Erythroblast (primary cell): ENCODE data around the gene SENP5.

Experiments
- GATA1 ChIP-seq: IDR thresholded peaks from 2 replicates; pipeline ENCODE4 v1.6.1; 2011; ENCODE audit warnings: low read depth, mild to moderate bottlenecking, control low read depth, low read length, moderate library complexity
- POLR2A ChIP-seq: IDR thresholded peaks from 2 replicates; pipeline ENCODE4 v1.6.1; 2011; ENCODE audit warnings: mild to moderate bottlenecking, low read length

DNA sequence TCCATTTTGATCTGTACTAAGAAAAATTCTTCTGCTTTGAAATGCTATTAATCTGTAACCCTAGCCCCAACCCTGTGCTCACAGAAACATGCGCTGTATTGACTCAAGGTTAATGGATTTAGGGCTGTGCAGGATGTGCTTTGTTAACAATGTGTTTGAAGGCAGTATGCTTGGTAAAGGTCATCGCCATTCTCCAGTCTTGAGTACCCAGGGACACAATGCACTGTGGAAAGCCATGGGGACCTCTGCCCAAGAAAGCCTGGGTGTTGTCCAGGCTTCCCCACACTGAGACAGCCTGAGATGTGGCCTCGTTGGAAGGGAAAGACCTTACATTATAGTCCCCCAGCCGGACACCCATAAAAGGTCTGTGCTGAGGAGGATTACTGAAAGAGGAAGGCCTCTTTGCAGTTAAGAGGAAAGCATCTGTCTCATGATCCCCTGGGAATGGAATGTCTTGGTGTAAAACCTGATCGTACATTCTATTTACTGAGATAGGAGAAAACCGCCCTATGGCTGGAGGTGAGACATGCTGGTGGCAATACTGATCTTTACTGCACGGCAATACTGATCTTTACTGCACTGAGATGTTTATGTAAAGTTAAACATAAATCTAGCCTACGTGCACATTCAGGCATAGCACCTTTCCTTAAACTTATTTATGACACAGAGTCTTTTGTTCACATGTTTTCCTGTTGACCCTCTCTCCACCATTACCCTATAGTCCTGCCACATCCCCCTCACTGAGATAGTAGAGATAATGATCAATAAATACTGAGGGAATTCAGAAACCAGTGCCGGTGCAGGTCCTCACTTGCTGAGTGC, 94.6 kb downstream of the SENP5 start:
- no peak for TF ChIP-seq POLR2A
- TF ChIP-seq GATA1 = no peak
